Loucy (cell line): Measurements from ENCODE around the gene ROBO2.

Experiments
- H2AFZ ChIP-seq: fragments of 200-600 bp; sonication (generic); 2 replicates; pipeline ENCODE4 v1.6.0; 2016; ENCODE audit warnings: antibody characterized with exemption, mild to moderate bottlenecking, low read length, moderate library complexity
- H3F3A ChIP-seq: fragments of 200-600 bp; 2 replicates; pipeline ENCODE4 v1.6.0; 2016; ENCODE audit warnings: antibody characterized with exemption, low read depth, mild to moderate bottlenecking
- H3K27me3 ChIP-seq: fragments of 200-600 bp; sonication (generic); 2 replicates; pipeline ENCODE4 v1.6.1; 2014; ENCODE audit warnings: low read length, mild to moderate bottlenecking; ENCODE audit not compliant: insufficient read depth, poor library complexity, severe bottlenecking
- H3K36me3 ChIP-seq: fragments of 200-600 bp; sonication (generic); 2 replicates; pipeline ENCODE4 v1.6.1; 2016; ENCODE audit warnings: low read length; ENCODE audit not compliant: insufficient read depth
- H3K4me1 ChIP-seq: fragments of 200-600 bp; sonication (generic); 2 replicates; pipeline ENCODE4 v1.5.1; 2014; ENCODE audit warnings: low read length, mild to moderate bottlenecking; ENCODE audit not compliant: insufficient read depth, poor library complexity, severe bottlenecking
- H3K4me2 ChIP-seq: fragments of 200-600 bp; sonication (generic); 2 replicates; pipeline ENCODE4 v1.6.0; 2014; ENCODE audit warnings: antibody characterized with exemption, low read length, low read depth, mild to moderate bottlenecking; ENCODE audit not compliant: poor library complexity, severe bottlenecking
- H3K4me3 ChIP-seq: fragments of 200-600 bp; sonication (generic); 2 replicates; pipeline ENCODE4 v1.5.1; 2014; ENCODE audit warnings: low read length, mild to moderate bottlenecking, mixed read lengths; ENCODE audit not compliant: poor library complexity, severe bottlenecking
- H3K79me2 ChIP-seq: fragments of 200-600 bp; sonication (generic); 2 replicates; pipeline ENCODE4 v1.6.1; 2014; ENCODE audit warnings: low read length; ENCODE audit not compliant: insufficient read depth
- H3K9ac ChIP-seq: fragments of 200-600 bp; sonication (generic); 2 replicates; pipeline ENCODE4 v1.6.0; 2014; ENCODE audit warnings: mild to moderate bottlenecking, low read depth, low read length, moderate library complexity; ENCODE audit not compliant: poor library complexity, severe bottlenecking
- H3K9me2 ChIP-seq: fragments of 200-600 bp; sonication (generic); replicated peaks from 2 replicates; pipeline ENCODE4 v1.6.1; 2016; ENCODE audit warnings: low read depth, low read length, mixed read lengths
- H3K9me3 ChIP-seq: fragments of 200-600 bp; sonication (generic); 2 replicates; pipeline ENCODE4 v1.6.1; 2014; ENCODE audit warnings: mild to moderate bottlenecking, antibody characterized with exemption, low read length, low read depth; ENCODE audit not compliant: insufficient read depth
- H4K20me1 ChIP-seq: fragments of 200-600 bp; sonication (generic); 2 replicates; pipeline ENCODE4 v1.6.0; 2014; ENCODE audit warnings: antibody characterized with exemption, low read length, mild to moderate bottlenecking; ENCODE audit not compliant: insufficient read depth, poor library complexity, severe bottlenecking
- CTCF ChIP-seq: fragments of 200-600 bp; sonication (generic); conservative IDR thresholded peaks from 2 replicates; pipeline ENCODE4 v1.5.1; 2014; ENCODE audit warnings: mild to moderate bottlenecking, antibody characterized with exemption, low read length
- EZH2phosphoT487 ChIP-seq: fragments of 200-600 bp; IDR thresholded peaks from 2 replicates; pipeline ENCODE4 v1.6.1; 2018; ENCODE audit warnings: antibody characterized with exemption, mild to moderate bottlenecking, moderate library complexity, borderline replicate concordance

ROBO2 gene

DNA sequence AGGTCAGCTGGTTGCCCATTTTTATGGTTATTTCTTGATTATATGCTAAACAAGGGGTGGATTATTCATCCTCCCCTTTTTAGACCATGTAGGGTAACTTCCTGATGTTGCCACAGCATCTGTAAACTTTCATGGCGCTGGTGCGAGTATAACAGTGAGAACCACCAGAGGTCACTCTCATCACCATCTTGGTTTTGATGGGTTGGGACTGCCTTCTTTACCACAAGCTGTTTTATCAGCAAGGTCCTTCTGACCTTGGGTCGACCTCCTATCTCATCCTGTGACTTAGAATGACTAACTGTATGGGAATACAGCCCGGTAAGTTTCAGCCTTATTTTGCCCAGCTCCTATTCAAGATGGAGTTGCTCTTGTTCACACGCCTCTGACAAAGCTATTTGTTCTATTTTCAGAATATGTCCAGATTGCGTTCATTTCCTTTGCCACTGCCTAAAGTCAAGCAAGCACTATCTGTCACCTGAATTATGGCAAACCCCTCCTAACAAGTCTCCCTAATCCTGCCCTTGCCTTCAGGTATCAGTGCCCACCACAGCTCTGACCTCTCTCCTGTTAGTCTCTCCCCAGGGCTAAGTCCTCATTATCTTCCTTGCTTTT, 308.5 kb downstream of the ROBO2 start:
- Histone ChIP-seq H2AFZ (no peak overlapping the region), H3K27me3 (no peaks in the 10 kb centered on the region), H3K4me3 (no peak overlapping the region), H3K9me2 (no peaks in the 10 kb centered on the region), H3K9me3 (no peaks in the 10 kb centered on the region), H3K79me2 (no peaks in the 10 kb centered on the region), H4K20me1 (no peaks in the 10 kb centered on the region), H3F3A (no peaks in the 10 kb centered on the region), H3K4me2 (no peak overlapping the region), H3K36me3 (no peaks in the 10 kb centered on the region), H3K9ac (no peak overlapping the region), H3K4me1 (no peaks in the 10 kb centered on the region)
- peak; percentile 34 for TF ChIP-seq CTCF
- no peak for TF ChIP-seq EZH2phosphoT487

DNA sequence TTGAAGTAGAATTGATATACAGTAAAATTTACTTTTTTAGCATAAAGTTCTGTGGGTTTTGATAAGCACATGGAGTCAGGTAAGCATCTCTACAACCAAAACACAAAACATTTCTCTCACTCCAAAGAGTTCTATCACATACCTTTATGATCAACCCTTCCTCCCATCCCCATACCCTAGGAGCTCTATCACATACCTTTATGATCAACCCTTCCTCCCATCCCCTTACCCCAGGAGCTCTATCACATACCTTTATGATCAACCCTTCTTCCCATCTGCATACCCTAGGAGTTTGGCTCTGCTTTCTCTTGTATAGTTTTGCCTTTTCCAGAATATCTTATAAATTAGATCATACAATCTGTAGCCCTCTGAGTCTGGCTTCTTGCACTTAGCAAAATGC, 315.1 kb downstream of the ROBO2 start:
- no peaks in the 10 kb centered on the region for H3F3A ChIP-seq
- no peak overlapping the region for H2AFZ ChIP-seq
- H3K27me3 ChIP-seq = no peaks in the 10 kb centered on the region
- H3K4me2 ChIP-seq = no peak overlapping the region
- H3K36me3 ChIP-seq = no peaks in the 10 kb centered on the region
- H3K9me2 ChIP-seq = no peaks in the 10 kb centered on the region
- no peaks in the 10 kb centered on the region for H4K20me1 ChIP-seq
- no peaks in the 10 kb centered on the region; the same call in 1 of the 2 replicates for H3K9me3 ChIP-seq
- no peak overlapping the region for H3K4me3 ChIP-seq
- TF ChIP-seq EZH2phosphoT487 = no peak
- TF ChIP-seq CTCF = no peak
- H3K79me2 ChIP-seq = no peaks in the 10 kb centered on the region
- no peak overlapping the region for H3K9ac ChIP-seq
- H3K4me1 ChIP-seq = no peaks in the 10 kb centered on the region

GRCh38 chr3:77362936-77363335, 323.0 kb downstream of the ROBO2 start:
- Histone ChIP-seq H3F3A (no peaks in the 10 kb centered on the region), H3K79me2 (no peaks in the 10 kb centered on the region), H3K4me2 (no peak overlapping the region), H3K4me3 (no peak overlapping the region), H3K9me3 (no peaks in the 10 kb centered on the region), H3K27me3 (no peaks in the 10 kb centered on the region), H3K9ac (no peak overlapping the region), H3K4me1 (no peaks in the 10 kb centered on the region), H3K9me2 (0 out of 2 replicates have a peak, but pooled peaks cover 4% of the 10 kb centered on the region), H2AFZ (no peak overlapping the region), H4K20me1 (no peaks in the 10 kb centered on the region), H3K36me3 (no peaks in the 10 kb centered on the region)
- TF ChIP-seq CTCF (no peak), EZH2phosphoT487 (no peak)
